ENCODE results near the gene RPL10A. TPM values are rescaled to one million over a fixed set of nuclear protein-coding genes. Genes with fewer than 3 reads are reported as not detected.
A peak's percentile ranks its signal among the peaks of the same experiment; 100 is the strongest.

Gene RPL10A
- total and polyA plus RNA-seq, 3 experiments from 2014 or later: 970 to 1,739 (median 1,737) TPM

- Mint-ChIP-seq H3K9me3 (no peaks in the 10 kb centered on the region), H3K27ac (peak overlapping the region; percentile 37 to 90 (median 85)), H3K4me1 (peaks cover 31 to 45% (median 39%) of the 10 kb centered on the region in 3 donors), H3K27me3 (no peaks in the 10 kb centered on the region), H3K4me3 (peak overlapping the region; percentile 84 to 91 (median 88)), H3K36me3 (peaks cover 0 to 12% (median 8%) of the 10 kb centered on the region in 3 donors)
- Histone ChIP-seq H3K9me3 (ENCODE audit: low read length) (no peaks in the 10 kb centered on the region), H3K4me3 (ENCODE audit: low read length) (peak overlapping the region; percentile 69), H3K27ac (ENCODE audit: low read depth, low read length) (peak overlapping the region; percentile 22), H3K4me1 (ENCODE audit: insufficient read depth, low read length) (peaks cover 21% of the 10 kb centered on the region), H3K36me3 (ENCODE audit: insufficient read depth, low read length) (no peaks in the 10 kb centered on the region), H3K27me3 (ENCODE audit: insufficient read depth, low read length, poor library complexity, severe bottlenecking) (no peaks in the 10 kb centered on the region)
- POLR2A ChIA-PET: interaction anchor here (0.8 to 2.0 kb wide), 5 partner anchors 17 to 154 kb away, joined by 3 to 12 read pairs (median 3); partner anchors contain the start of genes DEF6, PPARD and RPL10A
- CTCF ChIA-PET: interaction anchor here (0.7 to 12.3 kb wide), 12 partner anchors 13 to 287 kb away, joined by 3 to 142 read pairs (median 8); partner anchors contain the start of genes DEF6, PPARD and RPL10A
- DNase-seq: no peak
Observed at GRCh38 chr6:35451354-35452182, 16.6 kb upstream of the RPL10A start.

- peaks cover 0 to 18% (median 8%) of the 10 kb centered on the region in 3 donors for H3K36me3 Mint-ChIP-seq
- peaks cover 31 to 45% (median 39%) of the 10 kb centered on the region in 3 donors for H3K4me1 Mint-ChIP-seq
- CTCF ChIA-PET: interaction anchor here (0.7 to 12.3 kb wide), 11 partner anchors 13 to 286 kb away, joined by 3 to 142 read pairs (median 6); partner anchors contain the start of genes DEF6, PPARD and RPL10A
- Histone ChIP-seq H3K4me3 (ENCODE audit: low read length) (peak within 1 kb of the TSS; percentile 69), H3K36me3 (ENCODE audit: insufficient read depth, low read length) (no peaks in the 10 kb centered on the region), H3K9me3 (ENCODE audit: low read length) (no peaks in the 10 kb centered on the region), H3K27me3 (ENCODE audit: insufficient read depth, low read length, poor library complexity, severe bottlenecking) (no peaks in the 10 kb centered on the region), H3K27ac (ENCODE audit: low read depth, low read length) (peak within 1 kb of the TSS; percentile 22), H3K4me1 (ENCODE audit: insufficient read depth, low read length) (peaks cover 21% of the 10 kb centered on the region)
- peak within 1 kb of the TSS; percentile 37 to 90 (median 85) for H3K27ac Mint-ChIP-seq
- no peaks in the 10 kb centered on the region for H3K27me3 Mint-ChIP-seq
- DNase-seq: peak; percentile 78 to 94 (median 83)
- POLR2A ChIA-PET: interaction anchor here (0.8 to 2.0 kb wide), 6 partner anchors 16 to 154 kb away, joined by 3 to 12 read pairs (median 3); partner anchors contain the start of genes DEF6, PPARD and RPL10A
- no peaks in the 10 kb centered on the region for H3K9me3 Mint-ChIP-seq
- H3K4me3 Mint-ChIP-seq: peak within 1 kb of the TSS; percentile 84 to 92 (median 88)
Observed at GRCh38 chr6:35452183-35453090, 15.8 kb upstream of the RPL10A start, which contains the start of gene FANCE. Gene FANCE, plus strand, starts transcription at chr6:35452338. Its CDS starts 208 bp downstream, at chr6:35452546.

GRCh38 chr6:35453236-35453635, 15.0 kb upstream of the RPL10A start:
- Histone ChIP-seq H3K9me3 (ENCODE audit: low read length) (no peaks in the 10 kb centered on the region), H3K4me1 (ENCODE audit: insufficient read depth, low read length) (peaks cover 21% of the 10 kb centered on the region), H3K36me3 (ENCODE audit: insufficient read depth, low read length) (no peaks in the 10 kb centered on the region), H3K4me3 (ENCODE audit: low read length) (peak overlapping the region; percentile 69), H3K27me3 (ENCODE audit: insufficient read depth, low read length, poor library complexity, severe bottlenecking) (no peaks in the 10 kb centered on the region), H3K27ac (ENCODE audit: low read depth, low read length) (no peak overlapping the region)
- Mint-ChIP-seq H3K4me3 (peak overlapping the region; percentile 72 to 92 (median 77)), H3K36me3 (peaks cover 0 to 26% (median 11%) of the 10 kb centered on the region in 3 donors), H3K27ac (peak overlapping the region in 7 of 8 donors; percentile 6 to 79 (median 52)), H3K9me3 (no peaks in the 10 kb centered on the region), H3K4me1 (peaks cover 33 to 45% (median 39%) of the 10 kb centered on the region in 3 donors), H3K27me3 (no peaks in the 10 kb centered on the region)
- ChIA-PET POLR2A (interaction anchor here (1.0 to 1.9 kb wide), 2 partner anchors 15 to 20 kb away, joined by 3 to 12 read pairs; partner anchors contain the start of gene RPL10A), CTCF (interaction anchor here (1.0 to 12.3 kb wide), 5 partner anchors 14 to 157 kb away, joined by 3 to 142 read pairs (median 35); partner anchors contain the start of genes DEF6 and RPL10A)
- DNase-seq: no peak

GRCh38 chr6:35454391-35455110, 13.7 kb upstream of the RPL10A start:
- H3K4me3 ChIP-seq (ENCODE audit: low read length): no peak overlapping the region
- ChIA-PET POLR2A (no interaction called here), CTCF (interaction anchor here (1.1 to 5.2 kb wide), 4 partner anchors 13 to 283 kb away, joined by 3 to 35 read pairs (median 6); partner anchors contain the start of genes ARMC12, DEF6 and RPL10A)
- Mint-ChIP-seq H3K36me3 (peaks cover 0 to 36% (median 11%) of the 10 kb centered on the region in 3 donors), H3K27me3 (no peaks in the 10 kb centered on the region), H3K27ac (peak overlapping the region in 1 of 8 donors; percentile 66), H3K4me3 (peak overlapping the region in 4 of 7 donors; percentile 13 to 85 (median 54)), H3K9me3 (no peaks in the 10 kb centered on the region), H3K4me1 (peaks cover 30 to 43% (median 36%) of the 10 kb centered on the region in 3 donors)
- no peak for DNase-seq
- peaks cover 21% of the 10 kb centered on the region for H3K4me1 ChIP-seq (ENCODE audit: insufficient read depth, low read length)
- H3K9me3 ChIP-seq (ENCODE audit: low read length): no peaks in the 10 kb centered on the region
- H3K27me3 ChIP-seq (ENCODE audit: insufficient read depth, low read length, poor library complexity, severe bottlenecking): no peaks in the 10 kb centered on the region
- no peaks in the 10 kb centered on the region for H3K36me3 ChIP-seq (ENCODE audit: insufficient read depth, low read length)
- no peak overlapping the region for H3K27ac ChIP-seq (ENCODE audit: low read depth, low read length)

GRCh38 chr6:35457907-35458306, 10.3 kb upstream of the RPL10A start:
- H3K4me1 ChIP-seq (ENCODE audit: insufficient read depth, low read length): peaks cover 10% of the 10 kb centered on the region
- no peak for DNase-seq
- Mint-ChIP-seq H3K27me3 (no peaks in the 10 kb centered on the region), H3K4me1 (peaks cover 17 to 24% (median 19%) of the 10 kb centered on the region in 3 donors), H3K27ac (peak overlapping the region in 1 of 8 donors; percentile 43), H3K4me3 (peak overlapping the region in 1 of 7 donors; percentile 37), H3K36me3 (peaks cover 0 to 54% (median 11%) of the 10 kb centered on the region in 3 donors), H3K9me3 (no peaks in the 10 kb centered on the region)
- H3K27me3 ChIP-seq (ENCODE audit: insufficient read depth, low read length, poor library complexity, severe bottlenecking): no peaks in the 10 kb centered on the region
- H3K36me3 ChIP-seq (ENCODE audit: insufficient read depth, low read length): no peaks in the 10 kb centered on the region
- ChIA-PET CTCF (interaction anchor here (1.3 to 2.8 kb wide), 4 partner anchors 9 to 160 kb away, joined by 3 to 11 read pairs (median 4); partner anchors contain the start of gene DEF6), POLR2A (no interaction called here)
- no peaks in the 10 kb centered on the region for H3K9me3 ChIP-seq (ENCODE audit: low read length)
- H3K4me3 ChIP-seq (ENCODE audit: low read length): no peak overlapping the region
- H3K27ac ChIP-seq (ENCODE audit: low read depth, low read length): no peak overlapping the region

GRCh38 chr6:35461270-35461669, 6.9 kb upstream of the RPL10A start:
- POLR2A ChIA-PET: no interaction called here
- Mint-ChIP-seq H3K27ac (peak overlapping the region in 2 of 8 donors; percentile 17 to 26), H3K9me3 (no peaks in the 10 kb centered on the region), H3K4me3 (no peak overlapping the region), H3K36me3 (peaks cover 0 to 54% (median 3%) of the 10 kb centered on the region in 3 donors), H3K27me3 (no peaks in the 10 kb centered on the region), H3K4me1 (peaks cover 0 to 2% (median 0%) of the 10 kb centered on the region in 3 donors)
- no peaks in the 10 kb centered on the region for H3K27me3 ChIP-seq (ENCODE audit: insufficient read depth, low read length, poor library complexity, severe bottlenecking)
- H3K27ac ChIP-seq (ENCODE audit: low read depth, low read length): no peak overlapping the region
- no peak for DNase-seq
- H3K4me3 ChIP-seq (ENCODE audit: low read length): no peak overlapping the region
- CTCF ChIA-PET: no interaction called here
- H3K4me1 ChIP-seq (ENCODE audit: insufficient read depth, low read length): no peaks in the 10 kb centered on the region
- H3K9me3 ChIP-seq (ENCODE audit: low read length): no peaks in the 10 kb centered on the region
- no peaks in the 10 kb centered on the region for H3K36me3 ChIP-seq (ENCODE audit: insufficient read depth, low read length)
